ENCODE data around the gene HAND1.

The HAND1 gene

DNA sequence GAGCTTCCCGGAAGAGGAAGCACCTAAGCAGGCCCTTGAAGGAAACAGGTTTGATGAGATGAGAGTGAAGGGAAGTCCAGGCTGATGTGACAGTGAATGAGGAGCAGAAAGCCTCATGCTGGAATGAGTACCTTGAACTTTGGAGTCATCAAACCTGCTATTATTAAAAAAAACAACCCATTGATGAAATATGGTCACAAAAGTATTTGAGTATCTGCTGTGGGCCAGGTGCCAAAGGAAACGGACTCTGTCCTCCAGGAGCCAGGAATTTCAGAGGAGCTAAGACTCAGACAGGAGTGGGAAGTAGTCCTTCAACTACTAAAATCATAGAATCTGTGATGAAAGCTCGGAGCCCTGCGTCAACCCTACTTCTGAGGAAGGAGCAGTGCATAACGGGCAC is 11.9 kb downstream of the HAND1 start:
- H3K36me3 Mint-ChIP-seq (ENCODE audit: low read depth): no peaks in the 10 kb centered on the region
- no peaks in the 10 kb centered on the region for H3K4me1 Mint-ChIP-seq
- DNase-seq (no peak), ATAC-seq (no peak)
- no peaks in the 10 kb centered on the region for H3K9me3 Mint-ChIP-seq
- H3K27me3 Mint-ChIP-seq: peaks cover 26% of the 10 kb centered on the region
- H3K27ac Mint-ChIP-seq: no peak overlapping the region
- no peak overlapping the region for H3K4me3 Mint-ChIP-seq

DNA sequence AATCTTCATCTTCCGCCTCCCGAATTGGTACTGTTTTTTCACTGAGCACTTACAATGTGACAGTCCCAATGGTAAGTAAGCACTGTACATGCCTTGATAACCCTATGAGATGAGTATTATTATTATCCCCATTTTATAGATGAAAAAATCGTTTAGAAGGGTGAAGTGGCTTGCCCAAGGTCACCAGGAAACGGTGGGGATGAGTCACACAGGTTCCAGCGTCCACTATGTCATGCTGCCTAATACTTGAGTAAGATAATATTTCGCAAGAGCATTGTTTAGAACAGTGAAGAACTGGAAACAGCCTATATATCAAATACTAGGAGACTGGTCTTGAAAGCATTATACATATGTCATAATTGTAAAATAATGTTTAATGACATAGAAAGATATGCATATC is 12.9 kb downstream of the HAND1 start:
- Mint-ChIP-seq H3K4me1 (no peaks in the 10 kb centered on the region), H3K9me3 (no peaks in the 10 kb centered on the region), H3K4me3 (no peak overlapping the region), H3K27ac (no peak overlapping the region), H3K27me3 (peaks cover 16% of the 10 kb centered on the region), H3K36me3 (ENCODE audit: low read depth) (no peaks in the 10 kb centered on the region)
- DNase-seq: no peak
- ATAC-seq: no peak

DNA sequence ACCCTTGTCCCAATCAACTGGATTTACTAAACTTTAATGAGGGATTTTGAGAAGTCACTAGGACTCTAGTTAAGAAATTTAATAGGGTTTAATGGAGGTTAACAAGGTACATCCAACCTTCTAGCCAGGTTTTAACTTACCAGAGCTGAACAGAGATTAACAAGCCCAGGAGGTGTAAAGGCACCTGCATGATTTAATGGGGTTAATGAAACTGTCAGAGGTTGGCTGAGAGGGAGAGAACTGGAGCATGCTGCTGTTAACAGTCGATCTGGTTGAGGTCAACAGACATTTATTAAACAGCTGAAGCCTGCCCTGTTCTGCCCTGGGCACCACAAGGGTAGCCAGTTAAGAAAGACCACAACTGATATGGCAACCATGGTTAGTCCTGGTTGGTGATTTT is 13.6 kb downstream of the HAND1 start:
- ATAC-seq: no peak
- no peak overlapping the region for H3K27ac Mint-ChIP-seq

DNA sequence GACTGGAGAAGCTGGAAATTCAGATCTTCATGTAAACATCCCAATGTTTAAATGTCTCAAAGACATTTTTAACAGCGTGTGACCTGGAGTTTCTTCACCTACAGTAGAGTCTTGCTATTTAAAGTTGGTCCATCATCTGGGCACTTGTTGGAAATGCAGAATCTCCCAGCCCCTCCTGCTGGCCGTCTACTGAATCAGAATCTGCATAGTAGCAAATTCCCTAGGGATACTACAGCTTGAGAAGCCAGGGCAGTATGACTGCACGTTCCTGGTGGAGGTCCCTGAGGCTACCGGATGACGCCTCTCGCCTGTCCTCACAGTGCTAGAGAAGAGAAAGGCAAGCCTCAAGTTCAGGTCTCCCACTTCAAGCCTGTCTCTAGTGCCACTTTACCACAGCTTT is 16.5 kb downstream of the HAND1 start:
- Mint-ChIP-seq H3K27me3 (no peaks in the 10 kb centered on the region), H3K36me3 (ENCODE audit: low read depth) (peaks cover 8% of the 10 kb centered on the region), H3K9me3 (no peaks in the 10 kb centered on the region), H3K4me3 (no peak overlapping the region), H3K4me1 (no peaks in the 10 kb centered on the region), H3K27ac (no peak overlapping the region)
- no peak for ATAC-seq
- DNase-seq: no peak

More for the DNA sequence above, 13.6 kb downstream of the HAND1 start:
- no peaks in the 10 kb centered on the region for H3K36me3 Mint-ChIP-seq (ENCODE audit: low read depth)
- DNase-seq: no peak
- no peaks in the 10 kb centered on the region for H3K4me1 Mint-ChIP-seq
- H3K27me3 Mint-ChIP-seq: peaks cover 13% of the 10 kb centered on the region
- no peaks in the 10 kb centered on the region for H3K9me3 Mint-ChIP-seq
- no peak overlapping the region for H3K4me3 Mint-ChIP-seq

DNA sequence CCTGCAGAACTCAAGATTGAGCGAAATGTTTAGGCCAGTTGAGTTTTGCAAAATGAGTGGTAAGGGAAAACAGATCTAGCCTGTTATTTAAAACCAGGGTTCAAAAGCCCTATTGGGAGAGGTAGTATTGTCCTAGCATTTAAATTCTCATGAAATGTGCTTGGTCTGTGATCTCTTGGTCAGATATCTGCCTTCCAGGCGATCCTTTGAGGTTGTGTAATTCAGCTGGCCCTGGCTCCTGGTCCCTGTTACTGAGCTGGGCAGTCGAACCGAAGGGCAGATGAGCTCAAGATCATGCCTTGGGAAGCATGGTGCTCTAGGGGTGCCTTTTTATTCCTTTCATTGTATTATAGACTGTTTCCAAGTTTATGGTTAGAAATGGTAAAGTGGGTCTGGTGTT is 17.9 kb downstream of the HAND1 start:
- H3K4me1 Mint-ChIP-seq: no peaks in the 10 kb centered on the region
- no peak overlapping the region for H3K27ac Mint-ChIP-seq
- no peak for ATAC-seq
- no peak overlapping the region for H3K4me3 Mint-ChIP-seq
- H3K36me3 Mint-ChIP-seq (ENCODE audit: low read depth): peaks cover 16% of the 10 kb centered on the region
- no peaks in the 10 kb centered on the region for H3K9me3 Mint-ChIP-seq
- no peaks in the 10 kb centered on the region for H3K27me3 Mint-ChIP-seq
- no peak for DNase-seq

DNA sequence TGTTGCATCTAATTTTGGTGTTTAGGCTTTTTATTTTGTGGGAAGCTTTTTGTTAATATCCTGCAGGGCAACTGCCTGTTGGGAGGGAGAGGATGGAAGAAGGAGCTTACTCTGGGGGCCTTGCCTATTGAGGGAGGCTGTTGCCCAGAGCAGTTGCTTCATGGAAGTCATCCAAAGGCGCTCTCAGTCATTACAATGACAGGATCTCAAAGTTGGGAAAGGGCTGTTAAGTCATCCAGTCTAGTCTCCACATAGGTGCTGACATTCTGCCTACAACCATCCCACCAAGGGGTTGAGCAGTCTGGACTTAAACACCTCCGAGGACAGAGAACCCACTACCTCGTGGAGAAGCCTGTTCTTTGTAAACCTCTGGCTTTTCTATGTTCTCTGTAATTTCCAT is 19.0 kb downstream of the HAND1 start:
- no peak for DNase-seq
- H3K27ac Mint-ChIP-seq: no peak overlapping the region
- no peak for ATAC-seq
- peaks cover 22% of the 10 kb centered on the region for H3K36me3 Mint-ChIP-seq (ENCODE audit: low read depth)
- no peaks in the 10 kb centered on the region for H3K27me3 Mint-ChIP-seq
- no peak overlapping the region for H3K4me3 Mint-ChIP-seq
- H3K4me1 Mint-ChIP-seq: no peaks in the 10 kb centered on the region
- no peaks in the 10 kb centered on the region for H3K9me3 Mint-ChIP-seq

DNA sequence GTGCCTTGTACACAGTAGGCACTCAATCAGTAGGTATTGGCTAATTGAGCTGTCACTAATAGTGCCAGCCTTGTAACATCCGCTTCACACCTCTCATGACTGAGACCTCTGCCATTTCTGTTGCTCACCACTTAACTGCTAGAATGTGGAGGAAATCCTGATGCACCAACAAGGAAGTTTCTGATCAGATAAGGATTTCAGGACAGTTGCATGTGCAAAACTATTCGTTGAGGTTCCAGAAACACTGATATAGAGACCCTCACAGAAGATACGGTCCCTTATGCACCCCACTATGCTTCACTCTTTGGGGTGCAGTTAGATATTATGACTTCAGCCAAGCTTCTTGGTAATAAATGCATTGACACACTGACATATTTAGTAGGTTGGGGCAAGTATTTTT is 21.5 kb downstream of the HAND1 start:
- peaks cover 35% of the 10 kb centered on the region for H3K36me3 Mint-ChIP-seq (ENCODE audit: low read depth)
- H3K27ac Mint-ChIP-seq: no peak overlapping the region
- no peaks in the 10 kb centered on the region for H3K9me3 Mint-ChIP-seq

DNA sequence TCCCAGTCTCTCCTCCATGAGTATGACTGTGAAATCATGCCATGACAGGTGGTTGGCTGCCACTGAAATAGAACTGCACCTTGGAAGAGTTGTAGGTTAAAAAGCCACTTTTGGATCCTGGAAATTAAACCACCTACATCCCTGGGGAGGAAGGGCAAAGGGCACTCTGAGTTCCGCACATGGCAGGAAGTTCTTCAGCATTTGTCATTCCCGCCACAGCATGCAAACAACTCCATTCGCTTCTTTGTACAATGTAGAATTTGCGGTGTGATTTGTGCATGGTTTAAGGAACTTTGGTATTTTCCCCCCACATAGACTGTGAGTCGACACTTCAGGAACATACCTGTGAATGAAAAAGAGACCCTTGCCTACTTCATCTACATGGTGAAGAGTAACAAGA is 22.4 kb downstream of the HAND1 start:
- Mint-ChIP-seq H3K4me3 (no peak overlapping the region), H3K4me1 (peaks cover 3% of the 10 kb centered on the region), H3K36me3 (ENCODE audit: low read depth) (peaks cover 41% of the 10 kb centered on the region), H3K27ac (no peak overlapping the region), H3K9me3 (no peaks in the 10 kb centered on the region), H3K27me3 (no peaks in the 10 kb centered on the region)
- no peak for ATAC-seq
- no peak for DNase-seq

More for the DNA sequence above, 21.5 kb downstream of the HAND1 start:
- no peaks in the 10 kb centered on the region for H3K27me3 Mint-ChIP-seq
- no peak overlapping the region for H3K4me3 Mint-ChIP-seq
- H3K4me1 Mint-ChIP-seq: no peaks in the 10 kb centered on the region
- DNase-seq: no peak
- no peak for ATAC-seq

DNA sequence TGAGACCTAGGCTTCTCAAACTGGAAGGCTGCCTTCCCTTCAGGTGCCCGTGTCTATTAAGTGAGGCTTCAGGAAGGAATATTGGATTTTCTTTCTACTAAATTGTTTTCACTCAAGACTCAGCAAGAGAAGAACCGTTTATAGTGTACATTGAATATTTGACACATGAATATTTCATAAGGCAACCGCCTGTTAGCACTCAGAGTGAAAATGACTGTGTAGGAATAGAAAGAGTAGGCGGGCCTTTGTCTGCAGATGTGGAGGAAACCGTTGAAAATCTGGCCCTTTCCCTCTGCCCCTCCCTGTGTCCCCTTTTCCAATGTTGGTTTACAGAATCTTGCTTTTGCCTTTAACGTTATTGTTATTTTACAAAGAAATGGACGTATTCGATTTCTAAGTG is 26.1 kb downstream of the HAND1 start:
- H3K4me1 Mint-ChIP-seq: peaks cover 28% of the 10 kb centered on the region
- DNase-seq (no peak), ATAC-seq (no peak)
- H3K36me3 Mint-ChIP-seq (ENCODE audit: low read depth): peaks cover 35% of the 10 kb centered on the region
- no peaks in the 10 kb centered on the region for H3K27me3 Mint-ChIP-seq
- H3K9me3 Mint-ChIP-seq: no peaks in the 10 kb centered on the region
- no peak overlapping the region for H3K4me3 Mint-ChIP-seq
- H3K27ac Mint-ChIP-seq: no peak overlapping the region

DNA sequence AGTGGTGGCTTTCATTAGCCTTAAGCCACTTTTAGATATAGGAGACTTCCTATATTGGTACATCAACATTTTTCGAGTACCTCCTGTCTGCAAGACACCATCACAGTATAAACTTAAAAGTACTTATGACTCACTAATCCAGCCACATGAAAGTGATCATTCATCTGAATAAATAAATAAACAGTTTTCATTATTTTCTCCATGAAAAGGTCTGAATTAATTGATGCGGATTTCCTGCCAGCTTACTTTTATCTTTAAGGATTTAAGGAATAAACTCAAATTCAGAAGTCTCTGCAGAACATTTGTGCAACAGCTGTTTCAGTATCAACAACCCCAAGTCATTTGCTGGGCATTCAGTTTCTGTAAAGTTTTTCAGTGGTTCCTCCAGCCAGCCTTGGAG is 28.2 kb downstream of the HAND1 start:
- Mint-ChIP-seq H3K9me3 (no peaks in the 10 kb centered on the region), H3K4me1 (peaks cover 33% of the 10 kb centered on the region), H3K27ac (no peak overlapping the region), H3K4me3 (no peak overlapping the region), H3K36me3 (ENCODE audit: low read depth) (peaks cover 28% of the 10 kb centered on the region), H3K27me3 (no peaks in the 10 kb centered on the region)
- DNase-seq (no peak), ATAC-seq (no peak)

DNA sequence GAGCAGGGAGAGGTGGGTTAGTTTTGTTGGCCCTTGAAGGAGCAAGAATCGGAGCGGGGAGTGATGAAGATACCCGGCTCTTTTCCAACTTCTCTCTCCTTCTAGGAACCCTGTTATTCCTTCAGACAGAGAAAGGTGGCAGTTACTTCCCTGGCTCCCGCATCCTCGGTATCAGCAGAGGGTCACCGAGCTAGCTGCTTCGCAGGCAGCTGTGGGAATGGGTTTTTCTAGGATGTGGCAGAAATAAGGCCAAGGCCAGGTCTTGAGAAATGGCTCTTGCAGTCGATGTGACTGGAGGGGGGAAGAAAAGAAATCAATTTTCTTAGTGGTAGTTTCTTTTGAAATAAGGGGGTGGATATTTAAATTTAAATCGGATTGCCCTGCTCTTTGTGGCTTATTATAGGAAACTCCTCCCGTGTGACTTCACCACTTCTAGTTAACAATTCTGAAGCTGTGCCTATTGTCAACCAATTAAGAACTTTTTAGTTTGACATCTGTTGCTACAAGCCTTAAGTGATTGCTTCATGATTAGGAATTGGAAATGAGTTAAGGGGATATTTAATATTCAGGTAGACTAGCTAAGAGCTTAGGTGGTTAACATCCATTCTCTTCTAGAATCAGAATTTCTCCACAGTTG is 30.8 kb downstream of the HAND1 start:
- no peak for DNase-seq
- H3K9me3 Mint-ChIP-seq: no peaks in the 10 kb centered on the region
- ATAC-seq: no peak
- peak overlapping the region; percentile 88 for H3K4me3 Mint-ChIP-seq
- peaks cover 19% of the 10 kb centered on the region for H3K36me3 Mint-ChIP-seq (ENCODE audit: low read depth)
- H3K4me1 Mint-ChIP-seq: peaks cover 46% of the 10 kb centered on the region
- H3K27me3 Mint-ChIP-seq: no peaks in the 10 kb centered on the region
- H3K27ac Mint-ChIP-seq: peak overlapping the region; percentile 59

DNA sequence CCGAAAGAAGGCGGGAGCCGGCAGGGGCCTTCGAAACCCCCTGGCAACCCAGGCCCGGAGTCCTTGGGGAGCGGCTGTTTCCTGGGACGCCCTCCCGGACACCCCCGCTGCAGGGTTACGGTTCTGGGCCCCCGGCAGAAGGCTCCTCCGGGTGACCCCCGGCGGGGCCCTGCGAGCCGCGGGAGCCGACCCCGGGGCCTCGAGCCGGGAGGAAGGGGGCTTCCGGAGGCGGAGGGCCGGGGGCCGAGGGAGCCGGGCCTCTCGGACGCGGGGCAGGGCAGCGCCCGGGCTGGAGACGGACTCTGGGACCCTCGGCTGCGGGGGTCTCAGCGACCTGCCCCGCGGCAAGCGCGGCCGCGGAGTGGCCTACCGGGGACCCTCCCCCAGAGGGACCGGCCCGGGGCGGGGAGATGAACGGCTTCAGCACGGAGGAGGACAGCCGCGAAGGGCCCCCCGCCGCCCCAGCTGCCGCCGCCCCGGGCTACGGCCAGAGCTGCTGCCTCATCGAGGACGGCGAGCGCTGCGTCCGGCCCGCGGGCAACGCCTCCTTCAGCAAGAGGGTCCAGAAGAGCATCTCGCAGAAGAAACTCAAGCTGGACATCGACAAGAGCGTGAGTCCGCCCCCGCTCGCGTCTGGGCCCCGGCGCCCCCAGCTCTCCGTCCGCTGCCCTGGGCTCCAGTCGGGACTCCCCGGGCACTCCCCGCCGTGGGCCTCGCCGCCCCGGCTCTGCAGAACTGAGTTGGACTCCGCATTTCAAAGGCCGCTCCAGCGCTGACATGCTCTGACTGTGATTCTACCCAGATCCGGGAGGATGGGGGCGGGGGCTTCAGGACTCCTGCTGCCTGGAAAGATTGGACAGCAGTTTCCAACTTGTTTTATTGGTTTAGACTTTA is 31.6 kb downstream of the HAND1 start:
- Mint-ChIP-seq H3K27ac (peak overlapping the region; percentile 59), H3K36me3 (ENCODE audit: low read depth) (peaks cover 21% of the 10 kb centered on the region), H3K27me3 (no peaks in the 10 kb centered on the region), H3K4me3 (peak overlapping the region; percentile 88), H3K9me3 (no peaks in the 10 kb centered on the region), H3K4me1 (peaks cover 47% of the 10 kb centered on the region)
- DNase-seq: peak; percentile 45
- ATAC-seq: no peak

DNA sequence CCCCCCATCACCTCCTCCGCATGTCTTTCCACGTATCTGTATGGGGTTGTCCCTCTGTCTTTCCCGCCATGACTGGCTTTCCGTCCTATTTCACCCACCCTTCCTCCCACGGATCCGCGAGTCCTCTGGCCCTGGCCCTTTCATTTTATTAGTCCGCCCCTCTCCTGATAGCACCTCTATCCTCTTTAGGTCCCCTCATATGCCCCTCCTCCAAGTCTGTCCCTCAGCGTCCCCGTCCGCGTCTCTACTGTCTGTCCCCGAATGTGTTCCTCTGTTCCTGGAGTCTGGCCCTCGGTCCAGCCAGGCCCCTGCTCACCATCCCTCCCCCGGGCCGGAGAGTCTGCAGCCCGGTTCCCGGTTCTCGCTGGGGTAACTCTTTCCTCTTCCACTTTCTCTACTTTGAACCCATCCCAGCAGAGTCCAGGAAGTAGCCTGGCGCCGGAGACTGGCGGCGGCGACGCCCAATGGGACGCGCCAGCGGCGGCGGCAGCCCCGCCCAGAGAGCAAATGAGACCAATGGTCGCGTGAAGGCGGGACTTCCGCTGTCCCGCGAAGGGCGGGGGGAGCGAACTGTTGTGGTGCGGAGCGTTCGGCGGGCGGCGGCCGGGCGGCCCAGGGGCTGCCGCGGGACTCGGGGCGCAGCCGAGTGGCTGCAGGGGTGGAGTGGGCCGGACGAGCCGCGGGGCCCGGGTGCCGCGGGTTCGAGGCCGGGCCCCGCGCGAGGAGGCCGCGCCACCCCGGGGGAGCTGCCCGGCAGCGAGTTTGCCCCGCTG is 32.4 kb downstream of the HAND1 start, which contains the start of gene SAP30L:
SAP30L (plus strand) TSS at position 576 of the 773 bp plus-strand sequence. CDS start 608 bp downstream, outside the sequence.
- peak; percentile 95 for DNase-seq
- Mint-ChIP-seq H3K9me3 (no peaks in the 10 kb centered on the region), H3K4me3 (peak within 1 kb of the TSS; percentile 94), H3K4me1 (peaks cover 45% of the 10 kb centered on the region), H3K36me3 (ENCODE audit: low read depth) (peaks cover 25% of the 10 kb centered on the region), H3K27ac (peak within 1 kb of the TSS; percentile 85), H3K27me3 (no peaks in the 10 kb centered on the region)
- ATAC-seq: peak; percentile 96

DNA sequence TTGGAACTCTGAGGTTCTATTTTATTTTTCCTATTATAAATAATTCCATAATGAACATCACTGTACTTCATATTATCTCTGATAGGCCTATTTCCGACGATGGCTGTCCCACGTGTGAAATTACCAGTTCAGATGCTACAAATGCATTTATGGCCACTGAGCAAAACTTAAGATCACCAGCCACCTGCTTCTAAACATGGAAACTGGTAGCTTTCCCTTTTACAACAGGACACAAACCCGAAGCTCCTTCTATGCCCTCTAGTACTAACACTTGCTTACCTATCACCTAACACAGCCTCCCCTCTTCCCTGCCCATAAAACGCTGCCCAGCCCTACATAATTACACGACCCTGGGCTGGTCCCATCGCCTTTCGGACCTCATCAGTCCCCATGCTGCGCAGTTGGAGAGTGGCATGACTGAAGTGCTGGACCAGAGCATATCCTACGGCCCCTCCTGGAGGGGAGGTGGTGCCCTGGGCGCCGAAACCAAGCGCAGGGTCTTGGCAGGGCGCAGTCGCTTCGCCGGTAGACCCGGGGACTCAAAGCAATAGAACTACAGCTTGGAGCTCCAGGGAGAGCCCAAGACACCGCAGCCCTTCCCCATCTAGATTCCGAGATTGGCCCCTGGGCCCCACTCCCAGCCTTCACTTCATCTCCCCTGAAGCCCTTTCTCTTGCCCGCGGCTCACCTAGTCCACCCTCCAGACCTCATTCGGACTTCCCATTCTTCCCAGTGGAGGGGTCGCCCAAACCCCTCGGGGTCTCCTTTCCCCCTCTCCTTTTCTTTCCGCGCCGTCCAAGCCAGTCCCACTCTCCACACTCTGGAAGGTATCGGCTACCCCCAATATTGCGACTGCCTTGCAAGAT is 33.2 kb downstream of the HAND1 start:
- H3K4me3 Mint-ChIP-seq: peak overlapping the region; percentile 94
- H3K27ac Mint-ChIP-seq: peak overlapping the region; percentile 85
- H3K4me1 Mint-ChIP-seq: peaks cover 41% of the 10 kb centered on the region
- peaks cover 30% of the 10 kb centered on the region for H3K36me3 Mint-ChIP-seq (ENCODE audit: low read depth)
- ATAC-seq: peak; percentile 3
- DNase-seq: peak; percentile 31
- H3K27me3 Mint-ChIP-seq: no peaks in the 10 kb centered on the region
- H3K9me3 Mint-ChIP-seq: no peaks in the 10 kb centered on the region

All from activated naive CD8-positive, alpha-beta T cell treated with anti-CD3 and anti-CD28 coated beads, Interleukin-2, amount 50 U/mL, for 24 hours (primary cell).